ENCODE measurements around the gene CYFIP2. TPM values are rescaled to one million over a fixed set of nuclear protein-coding genes. Genes with fewer than 3 reads are reported as not detected.

Gene CYFIP2
- total RNA-seq, 1 experiment from 2014 or later = 74.7 TPM

- Histone ChIP-seq H4K20me1 (ENCODE audit: control insufficient read depth, insufficient read depth, insufficient read length) (peaks cover 4% of the 10 kb centered on the region), H4K91ac (ENCODE audit: insufficient read length, low read depth, low read length) (no peak overlapping the region), H3K27ac (ENCODE audit: insufficient read length, low read depth, low read length) (no peak overlapping the region), H2BK20ac (ENCODE audit: low read depth, low read length, poor library complexity, severe bottlenecking) (no peak overlapping the region), H4K8ac (replicated peaks; ENCODE audit: insufficient read length, low read depth, low read length) (no peak overlapping the region), H3K4me2 (ENCODE audit: insufficient read depth, insufficient read length, low read length) (no peak overlapping the region), H3K23me2 (ENCODE audit: insufficient read length, low read depth, low read length, poor library complexity, severe bottlenecking) (no peaks in the 10 kb centered on the region), H3K9ac (ENCODE audit: extremely low read depth, insufficient read length, low read length) (no peak overlapping the region), H3K18ac (ENCODE audit: insufficient read length, low read depth, low read length) (no peak overlapping the region), H2BK5ac (ENCODE audit: insufficient read length, low read length) (no peak overlapping the region), H3K56ac (ENCODE audit: insufficient read length, low read depth, low read length) (no peak overlapping the region), H3K14ac (ENCODE audit: insufficient read depth, low read length) (no peak overlapping the region), H3K79me2 (ENCODE audit: insufficient read depth, low read length) (peaks cover 4% of the 10 kb centered on the region; the same call in 1 of the 2 replicates), H2AFZ (ENCODE audit: low read length) (no peak overlapping the region), H2BK120ac (ENCODE audit: low read depth, low read length, poor library complexity, severe bottlenecking) (no peak overlapping the region), H2BK15ac (ENCODE audit: low read depth, low read length) (no peak overlapping the region), H2AK5ac (ENCODE audit: insufficient read length, low read length) (no peak overlapping the region), H3K9me3 (ENCODE audit: control insufficient read depth, low read depth, low read length) (no peaks in the 10 kb centered on the region), H3K79me1 (ENCODE audit: insufficient read depth, low read depth, low read length, poor library complexity, severe bottlenecking) (no peaks in the 10 kb centered on the region), H3T11ph (ENCODE audit: low read length) (no peak overlapping the region), H3K23ac (ENCODE audit: insufficient read length, low read depth, low read length) (no peak overlapping the region), H3K27me3 (ENCODE audit: insufficient read depth, low read length) (no peaks in the 10 kb centered on the region), H4K5ac (ENCODE audit: insufficient read length, low read depth, low read length) (no peak overlapping the region), H2BK12ac (ENCODE audit: insufficient read length, low read depth, low read length) (no peak overlapping the region), H3K4me1 (ENCODE audit: insufficient read depth, low read length) (peaks cover 7% of the 10 kb centered on the region; the same call in 1 of the 2 replicates), H3K4ac (ENCODE audit: low read depth, low read length) (no peak overlapping the region)
- no CpG with 5 or more reads among the region's 7 CpGs for whole genome bisulfite sequencing (ENCODE audit: extremely low coverage, insufficient read length, low lambda C conversion rate)
- Mint-ChIP-seq H3K36me3 (ENCODE audit: insufficient read depth in 1 of 3, low read depth in 3 of 3) (no peaks in the 10 kb centered on the region; a peak in 1 of 7 replicates), H3K27ac (no peak overlapping the region), H3K4me1 (peaks cover 31 to 32% of the 10 kb centered on the region in 2 experiments), H3K4me3 (no peak overlapping the region), H3K27me3 (ENCODE audit: low read depth) (peaks cover 12% of the 10 kb centered on the region), H3K9me3 (no peaks in the 10 kb centered on the region; a peak in 1 of 5 replicates)
- no peak for TF ChIP-seq CTCF (conservative IDR thresholded peaks at IDR 0.05)
- no peak for DNase-seq
These were observed 2.3 kb upstream of the CYFIP2 start for GRCh38 chr5:157263496-157264090.
